Esophagus squamous epithelium (tissue), 4 donors: ENCODE measurements around the gene CNTNAP3B.
"Not testable (repeated sequence)": the region's sequence is repeated elsewhere in the genome, so short reads cannot be mapped to it uniquely, and the experiment has no call there.

Source experiments
- POLR2A ChIP-seq, 4 donors: fragments of 450-650 bp; IDR thresholded peaks; one replicate each; pipeline ENCODE4 v1.6.1; 2017; ENCODE audit warnings: antibody characterized with exemption in 4 of 4, mild to moderate bottlenecking in 4 of 4, moderate library complexity in 3 of 4
- TF ChIP-seq, protein P1 (sequence below), 6 experiments: fragments of 450-650 bp in 4 of 6; fragments of 200-600 bp in 2 of 6; sonication (generic) in 2 of 6; IDR thresholded peaks; one replicate each; pipeline ENCODE4 v1.5.1; 2016 to 2019; ENCODE audit warnings: antibody characterized with exemption in 6 of 6, mild to moderate bottlenecking in 4 of 6, moderate library complexity in 4 of 6

DNA sequence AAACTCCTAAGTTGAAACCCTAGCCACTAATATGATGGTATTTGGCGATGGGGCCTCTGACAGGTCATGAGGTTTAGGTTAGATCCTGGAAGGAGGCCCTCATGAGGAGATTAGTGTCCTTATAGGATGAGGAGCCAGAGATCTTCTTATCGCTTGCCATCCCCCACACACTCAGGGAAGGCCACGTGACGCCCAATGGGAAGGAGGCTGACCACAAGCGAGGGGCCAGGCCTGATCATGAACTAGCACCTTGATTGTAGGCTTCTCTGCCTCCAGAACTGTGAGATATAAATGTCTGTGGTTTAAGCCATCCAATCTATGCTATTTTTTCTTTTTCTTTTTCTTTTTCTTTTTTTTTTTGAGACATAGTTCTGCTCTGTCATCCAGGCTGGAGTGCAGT lies 254.7 kb downstream of the CNTNAP3B start:
- TF ChIP-seq, protein P1, sequence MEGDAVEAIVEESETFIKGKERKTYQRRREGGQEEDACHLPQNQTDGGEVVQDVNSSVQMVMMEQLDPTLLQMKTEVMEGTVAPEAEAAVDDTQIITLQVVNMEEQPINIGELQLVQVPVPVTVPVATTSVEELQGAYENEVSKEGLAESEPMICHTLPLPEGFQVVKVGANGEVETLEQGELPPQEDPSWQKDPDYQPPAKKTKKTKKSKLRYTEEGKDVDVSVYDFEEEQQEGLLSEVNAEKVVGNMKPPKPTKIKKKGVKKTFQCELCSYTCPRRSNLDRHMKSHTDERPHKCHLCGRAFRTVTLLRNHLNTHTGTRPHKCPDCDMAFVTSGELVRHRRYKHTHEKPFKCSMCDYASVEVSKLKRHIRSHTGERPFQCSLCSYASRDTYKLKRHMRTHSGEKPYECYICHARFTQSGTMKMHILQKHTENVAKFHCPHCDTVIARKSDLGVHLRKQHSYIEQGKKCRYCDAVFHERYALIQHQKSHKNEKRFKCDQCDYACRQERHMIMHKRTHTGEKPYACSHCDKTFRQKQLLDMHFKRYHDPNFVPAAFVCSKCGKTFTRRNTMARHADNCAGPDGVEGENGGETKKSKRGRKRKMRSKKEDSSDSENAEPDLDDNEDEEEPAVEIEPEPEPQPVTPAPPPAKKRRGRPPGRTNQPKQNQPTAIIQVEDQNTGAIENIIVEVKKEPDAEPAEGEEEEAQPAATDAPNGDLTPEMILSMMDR (IDR thresholded peaks at IDR 0.05) = not testable (repeated sequence)
- TF ChIP-seq POLR2A (IDR thresholded peaks at IDR 0.05) = not testable (repeated sequence)
